ENCODE results near the gene ENO2.

The ENO2 gene

GRCh38 chr12:6964605-6965025 is 50.2 kb downstream of the ENO2 start:
- H3K4me3 ChIP-seq (replicated peaks; ENCODE audit: insufficient read depth, low read length), result no peak overlapping the region
- TF ChIP-seq SPI1 (IDR thresholded peaks at IDR 0.05; ENCODE audit: borderline replicate concordance, low read depth) (no peak), POLR2AphosphoS5 (IDR thresholded peaks at IDR 0.05; ENCODE audit: low read depth) (no peak), CTCF (IDR thresholded peaks at IDR 0.05; ENCODE audit: insufficient read depth, low read length) (no peak), GABPA (IDR thresholded peaks at IDR 0.05; ENCODE audit: low read depth) (no peak)
- TF ChIP-seq, protein P1, sequence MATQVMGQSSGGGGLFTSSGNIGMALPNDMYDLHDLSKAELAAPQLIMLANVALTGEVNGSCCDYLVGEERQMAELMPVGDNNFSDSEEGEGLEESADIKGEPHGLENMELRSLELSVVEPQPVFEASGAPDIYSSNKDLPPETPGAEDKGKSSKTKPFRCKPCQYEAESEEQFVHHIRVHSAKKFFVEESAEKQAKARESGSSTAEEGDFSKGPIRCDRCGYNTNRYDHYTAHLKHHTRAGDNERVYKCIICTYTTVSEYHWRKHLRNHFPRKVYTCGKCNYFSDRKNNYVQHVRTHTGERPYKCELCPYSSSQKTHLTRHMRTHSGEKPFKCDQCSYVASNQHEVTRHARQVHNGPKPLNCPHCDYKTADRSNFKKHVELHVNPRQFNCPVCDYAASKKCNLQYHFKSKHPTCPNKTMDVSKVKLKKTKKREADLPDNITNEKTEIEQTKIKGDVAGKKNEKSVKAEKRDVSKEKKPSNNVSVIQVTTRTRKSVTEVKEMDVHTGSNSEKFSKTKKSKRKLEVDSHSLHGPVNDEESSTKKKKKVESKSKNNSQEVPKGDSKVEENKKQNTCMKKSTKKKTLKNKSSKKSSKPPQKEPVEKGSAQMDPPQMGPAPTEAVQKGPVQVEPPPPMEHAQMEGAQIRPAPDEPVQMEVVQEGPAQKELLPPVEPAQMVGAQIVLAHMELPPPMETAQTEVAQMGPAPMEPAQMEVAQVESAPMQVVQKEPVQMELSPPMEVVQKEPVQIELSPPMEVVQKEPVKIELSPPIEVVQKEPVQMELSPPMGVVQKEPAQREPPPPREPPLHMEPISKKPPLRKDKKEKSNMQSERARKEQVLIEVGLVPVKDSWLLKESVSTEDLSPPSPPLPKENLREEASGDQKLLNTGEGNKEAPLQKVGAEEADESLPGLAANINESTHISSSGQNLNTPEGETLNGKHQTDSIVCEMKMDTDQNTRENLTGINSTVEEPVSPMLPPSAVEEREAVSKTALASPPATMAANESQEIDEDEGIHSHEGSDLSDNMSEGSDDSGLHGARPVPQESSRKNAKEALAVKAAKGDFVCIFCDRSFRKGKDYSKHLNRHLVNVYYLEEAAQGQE (IDR thresholded peaks at IDR 0.05; ENCODE audit: insufficient replicate concordance, low read depth), result no peak
- H3K27ac ChIP-seq (replicated peaks), result peak overlapping the region; percentile 50
- no peaks in the 10 kb centered on the region for H3K27me3 ChIP-seq (ENCODE audit: insufficient read depth, poor library complexity, severe bottlenecking)
- no peak for DNase-seq (ENCODE audit: low read depth in 1 of 2, low spot score in 1 of 2)

GRCh38 chr12:6965026-6965661 is 50.8 kb downstream of the ENO2 start:
- H3K27ac ChIP-seq (replicated peaks), result peak overlapping the region; percentile 50
- no peaks in the 10 kb centered on the region for H3K27me3 ChIP-seq (ENCODE audit: insufficient read depth, poor library complexity, severe bottlenecking)
- H3K4me3 ChIP-seq (replicated peaks; ENCODE audit: insufficient read depth, low read length), result no peak overlapping the region
- DNase-seq (ENCODE audit: low read depth in 1 of 2, low spot score in 1 of 2), result peak; percentile 86 to 93
- peak; percentile 75 for TF ChIP-seq CTCF (IDR thresholded peaks at IDR 0.05; ENCODE audit: insufficient read depth, low read length)
- TF ChIP-seq SPI1 (IDR thresholded peaks at IDR 0.05; ENCODE audit: borderline replicate concordance, low read depth), result no peak
- TF ChIP-seq GABPA (IDR thresholded peaks at IDR 0.05; ENCODE audit: low read depth), result no peak
- TF ChIP-seq POLR2AphosphoS5 (IDR thresholded peaks at IDR 0.05; ENCODE audit: low read depth), result no peak; the same call in 1 of the 2 replicates

GRCh38 chr12:6965714-6966113 is 51.3 kb downstream of the ENO2 start:
- no peak for DNase-seq (ENCODE audit: low read depth in 1 of 2, low spot score in 1 of 2)
- Histone ChIP-seq H3K27ac (replicated peaks) (peak overlapping the region; percentile 50), H3K27me3 (ENCODE audit: insufficient read depth, poor library complexity, severe bottlenecking) (no peaks in the 10 kb centered on the region), H3K4me3 (replicated peaks; ENCODE audit: insufficient read depth, low read length) (no peak overlapping the region)
- TF ChIP-seq, protein P1 (IDR thresholded peaks at IDR 0.05; ENCODE audit: insufficient replicate concordance, low read depth), result no peak
- TF ChIP-seq GABPA (IDR thresholded peaks at IDR 0.05; ENCODE audit: low read depth) (no peak), SPI1 (IDR thresholded peaks at IDR 0.05; ENCODE audit: borderline replicate concordance, low read depth) (no peak), CTCF (IDR thresholded peaks at IDR 0.05; ENCODE audit: insufficient read depth, low read length) (no peak), POLR2AphosphoS5 (IDR thresholded peaks at IDR 0.05; ENCODE audit: low read depth) (no peak)

- no peak for DNase-seq (ENCODE audit: low read depth in 1 of 2, low spot score in 1 of 2)
- H3K27me3 ChIP-seq (ENCODE audit: insufficient read depth, poor library complexity, severe bottlenecking), result no peaks in the 10 kb centered on the region
- no peak overlapping the region for H3K4me3 ChIP-seq (replicated peaks; ENCODE audit: insufficient read depth, low read length)
- TF ChIP-seq, protein P1 (IDR thresholded peaks at IDR 0.05; ENCODE audit: insufficient replicate concordance, low read depth), result no peak
- no peak for TF ChIP-seq CTCF (IDR thresholded peaks at IDR 0.05; ENCODE audit: insufficient read depth, low read length)
- no peak for TF ChIP-seq SPI1 (IDR thresholded peaks at IDR 0.05; ENCODE audit: borderline replicate concordance, low read depth)
- no peak for TF ChIP-seq GABPA (IDR thresholded peaks at IDR 0.05; ENCODE audit: low read depth)
- no peak for TF ChIP-seq POLR2AphosphoS5 (IDR thresholded peaks at IDR 0.05; ENCODE audit: low read depth)
- no peak overlapping the region for H3K27ac ChIP-seq (replicated peaks)
These were observed 52.0 kb downstream of the ENO2 start for GRCh38 chr12:6966351-6966750.
